ENCODE data around the gene KIF26B.

Gene KIF26B

GRCh38 chr1:245501633-245502032, 346.8 kb downstream of the KIF26B start:
- TF ChIP-seq, protein P1, sequence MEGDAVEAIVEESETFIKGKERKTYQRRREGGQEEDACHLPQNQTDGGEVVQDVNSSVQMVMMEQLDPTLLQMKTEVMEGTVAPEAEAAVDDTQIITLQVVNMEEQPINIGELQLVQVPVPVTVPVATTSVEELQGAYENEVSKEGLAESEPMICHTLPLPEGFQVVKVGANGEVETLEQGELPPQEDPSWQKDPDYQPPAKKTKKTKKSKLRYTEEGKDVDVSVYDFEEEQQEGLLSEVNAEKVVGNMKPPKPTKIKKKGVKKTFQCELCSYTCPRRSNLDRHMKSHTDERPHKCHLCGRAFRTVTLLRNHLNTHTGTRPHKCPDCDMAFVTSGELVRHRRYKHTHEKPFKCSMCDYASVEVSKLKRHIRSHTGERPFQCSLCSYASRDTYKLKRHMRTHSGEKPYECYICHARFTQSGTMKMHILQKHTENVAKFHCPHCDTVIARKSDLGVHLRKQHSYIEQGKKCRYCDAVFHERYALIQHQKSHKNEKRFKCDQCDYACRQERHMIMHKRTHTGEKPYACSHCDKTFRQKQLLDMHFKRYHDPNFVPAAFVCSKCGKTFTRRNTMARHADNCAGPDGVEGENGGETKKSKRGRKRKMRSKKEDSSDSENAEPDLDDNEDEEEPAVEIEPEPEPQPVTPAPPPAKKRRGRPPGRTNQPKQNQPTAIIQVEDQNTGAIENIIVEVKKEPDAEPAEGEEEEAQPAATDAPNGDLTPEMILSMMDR (IDR thresholded peaks at IDR 0.05; ENCODE audit: control insufficient read depth, insufficient read depth, low read depth, low read length, missing control alignments) = no peak
- H3K4me3 ChIP-seq (ENCODE audit: control insufficient read depth, low read depth, low read length) = no peak overlapping the region
- DNase-seq (ENCODE audit: low read depth) = no peak

DNA sequence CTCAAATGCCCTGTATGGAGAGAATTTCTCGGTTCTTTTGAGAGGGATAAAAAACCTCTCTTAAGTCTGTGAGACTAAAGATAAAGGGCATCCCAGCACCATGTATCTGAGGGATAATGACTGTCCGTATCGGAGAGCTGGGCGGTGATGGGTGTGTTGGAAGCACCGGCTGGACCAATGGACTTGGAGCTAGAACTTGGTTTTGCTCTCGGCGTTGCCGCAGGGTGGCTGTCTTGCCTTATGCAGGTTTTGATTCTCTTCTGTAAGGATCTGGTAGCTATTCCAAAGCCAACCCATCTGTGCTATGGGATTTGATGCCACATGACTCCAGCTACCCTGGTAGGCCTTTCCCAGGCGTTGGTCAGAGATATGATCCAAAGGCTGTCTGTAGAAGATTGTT, 348.8 kb downstream of the KIF26B start:
- no peak overlapping the region for H3K4me3 ChIP-seq (ENCODE audit: control insufficient read depth, low read depth, low read length)
- DNase-seq (ENCODE audit: low read depth) = no peak
- TF ChIP-seq, protein P1 (IDR thresholded peaks at IDR 0.05; ENCODE audit: control insufficient read depth, insufficient read depth, low read depth, low read length, missing control alignments) = no peak

DNA sequence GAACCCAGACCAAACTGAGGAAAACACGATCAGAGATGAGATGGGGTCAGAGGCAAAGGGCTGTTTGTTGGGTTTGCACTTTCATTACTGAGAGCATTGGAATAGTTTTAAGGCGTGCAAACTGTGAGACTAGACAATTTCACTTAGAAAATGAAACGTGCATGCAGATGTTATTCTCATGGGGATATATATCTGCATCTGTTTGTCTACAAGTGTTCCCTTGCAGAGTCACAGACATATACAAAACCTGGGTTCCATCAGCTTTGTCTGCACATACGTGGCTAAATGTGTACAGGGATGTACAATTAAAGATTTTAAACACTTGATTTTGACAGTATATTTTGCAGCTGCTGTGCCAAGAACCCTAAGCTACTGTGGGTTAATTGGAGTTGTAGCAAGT, 355.4 kb downstream of the KIF26B start:
- no peak overlapping the region for H3K4me3 ChIP-seq (ENCODE audit: control insufficient read depth, low read depth, low read length)
- DNase-seq (ENCODE audit: low read depth) = no peak
- TF ChIP-seq, protein P1 (IDR thresholded peaks at IDR 0.05; ENCODE audit: control insufficient read depth, insufficient read depth, low read depth, low read length, missing control alignments) = no peak

- DNase-seq (ENCODE audit: low read depth) = no peak
- H3K4me3 ChIP-seq (ENCODE audit: control insufficient read depth, low read depth, low read length) = no peak overlapping the region
These were observed 357.6 kb downstream of the KIF26B start for GRCh38 chr1:245512181-245512888.

DNA sequence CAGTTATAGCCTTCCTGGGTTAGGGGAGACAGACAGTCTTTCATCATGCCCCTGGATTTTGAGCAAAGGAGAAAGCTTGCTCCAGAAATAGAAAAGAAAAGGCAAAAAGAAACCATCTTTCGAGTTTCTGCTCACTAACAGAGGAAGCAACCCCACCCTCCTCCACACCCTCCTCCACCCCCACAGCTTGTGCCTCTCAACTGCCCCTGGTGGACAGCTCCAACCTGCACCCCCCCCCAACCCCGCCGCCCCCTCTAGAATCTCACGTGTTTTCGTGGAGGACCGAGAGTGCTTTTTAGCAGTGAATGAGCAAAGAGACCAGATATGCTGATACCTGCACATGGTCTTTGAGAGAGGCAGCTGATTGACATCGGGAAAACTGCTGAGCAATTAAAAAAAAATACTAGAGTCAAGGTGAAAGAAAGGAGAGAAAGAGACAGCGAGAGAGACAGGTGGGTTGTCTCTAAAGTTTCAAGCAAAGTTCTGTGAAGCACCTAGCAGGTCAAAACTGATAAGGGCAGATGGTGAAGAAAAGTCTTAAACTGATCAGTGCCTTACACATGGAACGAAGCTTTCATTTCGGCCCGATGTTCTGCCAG, 358.3 kb downstream of the KIF26B start:
- no peak for DNase-seq (ENCODE audit: low read depth)
- TF ChIP-seq, protein P1 (IDR thresholded peaks at IDR 0.05; ENCODE audit: control insufficient read depth, insufficient read depth, low read depth, low read length, missing control alignments) = peak; percentile 28
- no peak overlapping the region for H3K4me3 ChIP-seq (ENCODE audit: control insufficient read depth, low read depth, low read length)

More at GRCh38 chr1:245512181-245512888, 357.6 kb downstream of the KIF26B start:
- TF ChIP-seq, protein P1 (IDR thresholded peaks at IDR 0.05; ENCODE audit: control insufficient read depth, insufficient read depth, low read depth, low read length, missing control alignments) = no peak

DNA sequence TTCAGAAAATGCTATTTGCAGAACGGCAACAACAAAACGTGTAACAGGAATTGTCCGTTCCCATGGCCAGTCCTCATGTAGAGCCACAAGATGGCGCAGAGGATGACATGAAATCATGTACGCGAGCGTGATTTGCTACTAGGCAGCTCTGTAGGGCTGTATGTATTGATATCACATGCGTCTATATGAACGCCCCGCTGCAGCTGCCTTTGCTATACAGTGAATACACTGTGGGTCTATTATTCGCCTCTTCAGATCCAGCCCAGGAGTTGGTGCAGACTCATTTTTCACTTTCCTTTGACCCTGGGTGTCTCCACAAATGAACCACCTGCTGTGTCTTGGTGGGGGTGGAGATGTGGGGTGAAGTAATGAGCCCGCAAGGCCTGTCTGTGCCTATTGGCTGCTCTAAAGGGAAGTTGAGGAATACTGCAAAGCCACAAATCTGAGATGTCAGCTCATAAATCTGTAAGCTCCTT, 361.5 kb downstream of the KIF26B start:
- TF ChIP-seq, protein P1 (IDR thresholded peaks at IDR 0.05; ENCODE audit: control insufficient read depth, insufficient read depth, low read depth, low read length, missing control alignments) = no peak
- no peak overlapping the region for H3K4me3 ChIP-seq (ENCODE audit: control insufficient read depth, low read depth, low read length)
- DNase-seq (ENCODE audit: low read depth) = no peak

All from AG09309 (cell line).